Small intestine (tissue), 7 donors: ENCODE results near the gene PEX12. TPM values are rescaled to one million over a fixed set of nuclear protein-coding genes. Genes with fewer than 3 reads are reported as not detected.

Experiments
- DNase-seq, 2 donors: peaks; one replicate each; pipeline versions ENCODE4 v3.0.0 to v3.0.0-alpha.2; 2013
- FAIRE-seq: peaks from 2 replicates; lab custom pipeline; 2012; peaks lifted over from hg19 to GRCh38; lab: Jason Lieb, UNC
- H3K27ac ChIP-seq, 3 donors: one replicate each; pipeline ENCODE4 v1.5.1; 2013; ENCODE audit warnings: low read length in 2 of 3, mild to moderate bottlenecking in 2 of 3, control low read depth in 1 of 3, inconsistent platforms in 1 of 3, low read depth in 1 of 3, moderate library complexity in 1 of 3
- H3K27me3 ChIP-seq, 3 donors: one replicate each; pipeline ENCODE4 v1.6.1; 2013; ENCODE audit warnings: low read length in 3 of 3, inconsistent platforms in 1 of 3; ENCODE audit not compliant: control insufficient read depth in 3 of 3, insufficient read depth in 3 of 3
- H3K36me3 ChIP-seq, 3 donors: one replicate each; pipeline ENCODE4 v1.6.1; 2013; ENCODE audit warnings: low read length in 3 of 3, inconsistent platforms in 1 of 3, low read depth in 1 of 3, mild to moderate bottlenecking in 1 of 3, moderate library complexity in 1 of 3; ENCODE audit not compliant: control insufficient read depth in 3 of 3, insufficient read depth in 2 of 3
- H3K4me1 ChIP-seq, 3 donors: one replicate each; pipeline ENCODE4 v1.6.1; 2013; ENCODE audit warnings: low read length in 2 of 3, inconsistent platforms in 1 of 3, low read depth in 1 of 3, mild to moderate bottlenecking in 1 of 3, moderate library complexity in 1 of 3; ENCODE audit not compliant: control insufficient read depth in 3 of 3, insufficient read depth in 2 of 3
- H3K4me3 ChIP-seq, 3 donors: one replicate each; pipeline ENCODE4 v1.5.1; 2013; ENCODE audit warnings: low read length in 3 of 3, control low read depth in 1 of 3, inconsistent platforms in 1 of 3, low read depth in 1 of 3, mild to moderate bottlenecking in 1 of 3, moderate library complexity in 1 of 3
- H3K9me3 ChIP-seq, 2 donors: one replicate each; pipeline ENCODE4 v1.6.1; 2013; ENCODE audit warnings: low read depth in 1 of 2, low read length in 1 of 2; ENCODE audit not compliant: control insufficient read depth in 2 of 2, insufficient read depth in 1 of 2
- WGBS, 3 donors: extraction: QIAGEN DNeasy Blood & Tissue Kit; methylation state at CpG; one replicate each; pipeline ENCODE4 v1.1.7; 2013; 5-methylcytosine and 5-hydroxymethylcytosine counted together
- polyA plus RNA-seq, 4 donors: library from polyadenylated mRNA; stranded (reverse) in 3 of 4; unstranded in 1 of 4; fragments of 200-250 nt in 3 of 4; fragments of 120-200 nt in 1 of 4; gene quantifications; one replicate each; pipeline versions ENCODE4 v1.2.1 to v1.2.3, GENCODE V29; 2013
- donor health status: healthy with polysubstance abuse.
- donor health status: control.
- donor health status: control.
- donor health status: Bipolar disorder and iron deficiency.
- donor health status: healthy.

The PEX12 gene
- polyA plus RNA-seq, 4 donors = 2.9 to 7.4 (median 3.4) TPM

DNA sequence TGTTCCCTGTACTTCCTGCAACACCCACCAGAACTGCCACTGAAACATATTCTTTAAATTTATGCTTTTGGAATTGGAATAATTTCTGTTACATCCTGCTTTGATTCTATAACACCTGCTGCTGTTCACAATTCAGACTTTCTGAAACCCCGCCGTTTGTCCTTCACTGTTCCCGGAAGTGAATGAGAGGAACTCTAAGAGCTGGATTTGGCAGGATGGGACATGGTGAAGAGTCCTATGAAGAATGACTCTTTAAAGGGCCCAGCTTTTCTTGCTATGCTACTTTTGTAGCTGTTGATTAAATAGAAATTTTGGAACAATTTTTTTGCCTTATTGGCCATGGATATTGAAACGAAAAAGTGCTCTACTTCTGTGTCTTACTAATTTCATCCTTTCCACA, 17.7 kb upstream of the PEX12 start:
- no peaks in the 10 kb centered on the region for H3K27me3 ChIP-seq
- no peak for DNase-seq
- FAIRE-seq = no peak
- H3K9me3 ChIP-seq = no peaks in the 10 kb centered on the region
- WGBS, 3 donors = 84 to 90% (median 86%) methylated on average over 4 of the region's 4 CpGs
- H3K36me3 ChIP-seq = peaks cover 5 to 22% (median 14%) of the 10 kb centered on the region in 3 donors
- H3K4me1 ChIP-seq = peaks cover 0 to 15% (median 0%) of the 10 kb centered on the region in 3 donors
- H3K4me3 ChIP-seq = no peak overlapping the region
- no peak overlapping the region for H3K27ac ChIP-seq

- WGBS, 3 donors = 57 to 62% (median 58%) methylated on average over 12 of the region's 12 CpGs
- Histone ChIP-seq H3K27ac (peak overlapping the region in 2 of 3 donors; percentile 19 to 98), H3K4me1 (peaks cover 0 to 17% (median 2%) of the 10 kb centered on the region in 3 donors), H3K27me3 (peaks cover 0 to 2% (median 0%) of the 10 kb centered on the region in 3 donors), H3K36me3 (no peaks in the 10 kb centered on the region), H3K9me3 (no peaks in the 10 kb centered on the region), H3K4me3 (peak overlapping the region in 2 of 3 donors; percentile 83 to 89)
- DNase-seq (peak; percentile 68 to 70), FAIRE-seq (no peak)
Observed at GRCh38 chr17:35588196-35588920, 10.0 kb upstream of the PEX12 start.

DNA sequence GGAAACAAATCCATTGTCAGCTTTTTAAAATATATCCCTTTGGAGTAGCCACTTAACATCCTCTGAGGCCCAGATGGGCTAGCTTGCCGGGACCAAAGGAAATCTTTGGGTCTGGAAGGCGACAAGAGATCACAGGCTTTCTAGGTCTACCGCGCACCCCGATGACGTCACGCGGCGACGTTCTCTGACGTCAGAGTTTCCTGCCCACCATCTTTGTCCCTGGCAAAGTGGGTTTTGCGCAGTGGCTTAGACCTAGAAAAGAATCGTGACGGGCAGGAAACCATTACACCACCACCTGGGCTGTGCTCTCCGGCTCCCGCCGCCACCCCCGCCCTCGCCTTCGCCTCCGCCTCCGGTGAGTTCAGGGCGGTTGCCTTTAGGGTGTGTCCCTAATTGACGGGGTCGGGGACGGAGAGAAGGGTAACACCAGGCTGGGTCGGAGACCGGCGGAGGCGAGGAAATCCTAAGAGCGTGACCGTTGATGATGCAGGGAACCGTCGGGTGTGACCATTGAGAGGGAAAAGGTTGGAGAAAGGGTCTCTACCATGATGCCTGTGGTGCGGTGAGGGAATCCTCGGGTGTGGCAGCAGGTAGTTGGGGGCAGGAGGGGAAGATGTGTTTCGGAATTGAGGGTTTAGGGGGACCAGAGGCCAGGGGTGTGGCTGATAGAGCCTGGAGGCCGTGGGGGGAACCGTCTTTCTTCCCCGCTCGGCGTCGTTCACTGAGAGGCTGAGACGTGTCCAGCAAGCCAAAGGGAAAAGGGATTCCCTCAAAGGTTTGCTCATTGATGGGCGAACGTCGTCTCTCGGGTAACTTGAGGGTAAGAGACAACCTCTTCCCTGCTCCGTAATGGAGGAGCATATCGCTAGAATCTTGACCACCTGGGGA, 8.9 kb upstream of the PEX12 start, which contains the start of gene AP2B1:
Gene AP2B1 (plus strand): TSS at position 249 of the 888 bp plus-strand sequence. CDS start 6,709 bp downstream, outside the sequence.
- WGBS, 3 donors = 0 to 1% (median 0%) methylated on average over 49 to 50 of the region's 50 CpGs
- FAIRE-seq (no peak), DNase-seq (peak; percentile 93 to 100)
- peaks cover 0 to 2% (median 0%) of the 10 kb centered on the region in 3 donors for H3K27me3 ChIP-seq
- peak within 1 kb of the TSS; percentile 79 to 98 (median 90) for H3K27ac ChIP-seq
- H3K4me1 ChIP-seq = peaks cover 0 to 17% (median 2%) of the 10 kb centered on the region in 3 donors
- peak within 1 kb of the TSS; percentile 43 to 89 (median 83) for H3K4me3 ChIP-seq
- H3K36me3 ChIP-seq = no peaks in the 10 kb centered on the region
- no peaks in the 10 kb centered on the region for H3K9me3 ChIP-seq

DNA sequence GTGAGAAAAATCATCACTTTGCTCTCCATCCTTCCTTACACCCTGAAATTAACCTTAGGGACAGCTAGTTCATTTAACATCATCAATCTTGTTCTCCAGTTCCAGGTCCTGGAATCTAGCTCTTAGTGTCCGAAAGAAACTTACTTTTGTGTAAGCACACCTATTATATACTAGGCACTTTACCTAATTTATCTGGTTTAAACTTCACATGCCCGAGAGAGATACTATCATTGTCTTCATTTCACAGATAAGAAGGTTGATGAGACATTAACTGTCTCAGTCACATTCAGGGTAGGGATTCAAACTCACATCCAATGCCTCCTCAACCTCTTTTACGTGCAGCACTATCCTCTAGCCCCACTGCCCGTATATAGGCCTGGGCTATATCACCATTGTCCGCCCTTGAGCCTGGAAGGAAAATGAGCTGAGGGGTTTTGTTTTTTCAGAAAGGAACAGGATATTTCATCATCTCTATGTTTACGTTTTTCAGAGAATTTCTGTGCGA, 8.2 kb upstream of the PEX12 start:
- Histone ChIP-seq H3K27me3 (peaks cover 0 to 2% (median 0%) of the 10 kb centered on the region in 3 donors), H3K27ac (peak overlapping the region; percentile 79 to 98 (median 90)), H3K36me3 (no peaks in the 10 kb centered on the region), H3K4me1 (peaks cover 0 to 17% (median 2%) of the 10 kb centered on the region in 3 donors), H3K4me3 (peak overlapping the region in 2 of 3 donors; percentile 83 to 89), H3K9me3 (no peaks in the 10 kb centered on the region)
- 27 to 35% (median 29%) methylated on average over 7 of the region's 7 CpGs for WGBS, 3 donors
- FAIRE-seq = no peak
- DNase-seq = no peak

GRCh38 chr17:35584061-35584460, 5.7 kb upstream of the PEX12 start:
- H3K36me3 ChIP-seq = no peaks in the 10 kb centered on the region
- peaks cover 0 to 2% (median 0%) of the 10 kb centered on the region in 3 donors for H3K27me3 ChIP-seq
- no peaks in the 10 kb centered on the region for H3K9me3 ChIP-seq
- 75 to 89% (median 79%) methylated on average over 1 of the region's 1 CpG for WGBS, 3 donors
- no peak overlapping the region for H3K4me3 ChIP-seq
- no peak for FAIRE-seq
- DNase-seq = no peak
- H3K27ac ChIP-seq = no peak overlapping the region
- peaks cover 0 to 15% (median 5%) of the 10 kb centered on the region in 3 donors for H3K4me1 ChIP-seq

DNA sequence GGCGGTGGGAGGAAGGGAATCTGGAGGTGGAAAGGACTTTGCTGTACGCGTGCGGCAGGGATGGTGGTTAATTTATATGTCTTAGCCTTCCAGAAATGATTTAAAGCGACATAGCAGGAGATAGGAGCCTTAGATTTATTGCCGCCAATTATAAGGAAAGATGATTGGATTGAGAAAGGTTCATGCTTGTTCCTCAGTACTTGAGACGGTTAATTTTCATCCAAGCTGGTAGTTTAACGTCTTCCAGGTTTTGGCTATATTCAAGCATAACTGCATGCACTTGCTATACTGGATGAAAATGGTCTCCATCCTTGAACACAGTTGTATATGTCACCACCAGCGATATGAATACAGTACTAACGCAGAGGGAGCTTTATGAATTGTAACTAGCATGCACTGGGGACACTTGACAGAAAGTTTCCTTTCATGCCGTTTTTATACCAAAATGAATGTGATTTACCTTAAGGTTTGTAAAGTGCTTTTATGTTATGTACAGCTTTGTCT, 610 bp upstream of the PEX12 start:
- Histone ChIP-seq H3K36me3 (peaks cover 0 to 1% (median 0%) of the 10 kb centered on the region in 3 donors), H3K27me3 (no peaks in the 10 kb centered on the region), H3K4me3 (peak overlapping the region; percentile 53 to 80 (median 76)), H3K4me1 (peaks cover 0 to 3% (median 3%) of the 10 kb centered on the region in 3 donors), H3K9me3 (no peaks in the 10 kb centered on the region), H3K27ac (peak overlapping the region; percentile 84 to 94 (median 88))
- FAIRE-seq (no peak), DNase-seq (no peak)
- 1 to 3% (median 2%) methylated on average over 11 of the region's 11 CpGs for WGBS, 3 donors

DNA sequence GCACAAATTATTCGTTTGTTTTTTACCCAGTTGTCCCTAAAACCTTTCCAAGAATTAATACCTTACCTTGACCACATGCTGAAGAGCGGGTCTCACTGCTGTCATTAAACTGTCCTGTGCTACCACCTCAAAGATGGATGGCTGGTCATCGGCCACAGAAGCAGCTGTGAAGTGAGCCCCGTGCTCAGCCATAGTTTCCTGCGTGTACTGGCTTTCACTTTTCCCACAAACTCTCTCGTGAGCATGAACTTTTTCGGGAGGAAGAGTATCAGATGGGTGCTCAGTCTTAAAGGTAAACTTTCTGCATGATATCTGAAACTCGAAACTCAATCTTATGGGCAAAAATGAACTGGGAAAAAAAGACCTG, 558 bp downstream of the PEX12 start:
- no peaks in the 10 kb centered on the region for H3K27me3 ChIP-seq
- peaks cover 0 to 3% (median 3%) of the 10 kb centered on the region in 3 donors for H3K4me1 ChIP-seq
- H3K9me3 ChIP-seq = no peaks in the 10 kb centered on the region

More for the DNA sequence above, 558 bp downstream of the PEX12 start:
- H3K36me3 ChIP-seq = peaks cover 0 to 4% (median 0%) of the 10 kb centered on the region in 3 donors
- DNase-seq = peak in 1 of 2 donors; percentile 45
- FAIRE-seq = no peak
- peak overlapping the region; percentile 84 to 94 (median 88) for H3K27ac ChIP-seq
- H3K4me3 ChIP-seq = peak overlapping the region; percentile 53 to 80 (median 76)
- WGBS, 3 donors = 3 to 4% (median 3%) methylated on average over 8 of the region's 8 CpGs
